K562 (cell line): ENCODE data around the gene SH3BGR. TPM values are rescaled to one million over a fixed set of nuclear protein-coding genes. Genes with fewer than 3 reads are reported as not detected.

Experiments used
- ADNP ChIP-seq: fragments of 200-800 bp; sonication (Bioruptor generic); IDR thresholded peaks from 2 replicates; pipeline ENCODE4 v1.6.1; 2016; ENCODE audit warnings: missing genetic modification characterization, missing compliant biosample characterization
- BHLHE40 ChIP-seq: IDR thresholded peaks from 2 replicates; pipeline ENCODE4 v1.6.1; 2011; ENCODE audit warnings: low read length, improper control_type of control experiment
- CBX3 ChIP-seq, 2 experiments: IDR thresholded peaks; 1 replicate in 1 of 2; 2 replicates in 1 of 2; pipeline ENCODE4 v1.6.1; 2012; ENCODE audit warnings: inconsistent platforms in 2 of 2, low read length in 2 of 2, borderline replicate concordance in 1 of 2, control low read depth in 1 of 2
- CEBPB ChIP-seq: fragments of 450-650 bp; IDR thresholded peaks from 2 replicates; pipeline ENCODE4 v1.6.1; 2016; ENCODE audit warnings: missing genetic modification characterization, missing compliant biosample characterization
- CREB3 ChIP-seq: fragments of 450-650 bp; conservative IDR thresholded peaks from 2 replicates; pipeline ENCODE4 v1.6.1; 2016; ENCODE audit warnings: missing genetic modification characterization, low read depth, mild to moderate bottlenecking, missing compliant biosample characterization, moderate library complexity
- FOXP4 ChIP-seq: sonication (generic); formaldehyde crosslinking; IDR thresholded peaks from 2 replicates; pipeline ENCODE4 v1.8.0; 2022; ENCODE audit warnings: mild to moderate bottlenecking, missing genetic modification reagents, borderline replicate concordance
- SETDB1 ChIP-seq: IDR thresholded peaks from one replicate; pipeline ENCODE4 v1.6.1; 2012; ENCODE audit warnings: low read length, control low read depth, inconsistent platforms
- USF1 ChIP-seq: sonication (generic); formaldehyde crosslinking; IDR thresholded peaks from 2 replicates; pipeline ENCODE4 v1.9.0; 2022; ENCODE audit warnings: mild to moderate bottlenecking, missing genetic modification reagents
- ZBTB40 ChIP-seq, 2 experiments: fragments of 450-650 bp in 1 of 2; sonication (generic) in 1 of 2; formaldehyde crosslinking in 1 of 2; IDR thresholded peaks; 2 replicates each; pipeline versions ENCODE4 v1.7.1 to v1.9.0; 2016 to 2022; ENCODE audit warnings: inconsistent platforms in 1 of 2, mild to moderate bottlenecking in 1 of 2, missing genetic modification reagents in 1 of 2
- polyA plus RNA-seq, 8 experiments: library from polyadenylated mRNA; depleted of rRNA in 4 of 8; stranded (reverse) in 5 of 8; unstranded in 3 of 8; fragments of >200 nt; fragmentation: Nextera tagmentation in 2 of 8; fragmentation: Illumina TruSeq in 1 of 8; extraction: Ambion mirVana in 2 of 8; extraction: Trizol in 1 of 8; gene quantifications; 2 replicates each; pipeline versions ENCODE4 v1.2.1 to v1.2.3, GENCODE V29; 2011 to 2014; ENCODE audit warnings: inconsistent platforms in 1 of 8, missing spikeins in 1 of 8
- total RNA-seq, 7 experiments: library from RNA; depleted of rRNA in 6 of 7; stranded (reverse); fragments of >200 nt in 6 of 7; fragmentation: Illumina TruSeq in 2 of 7; extraction: Trizol in 2 of 7; gene quantifications; 2 replicates each; pipeline versions ENCODE4 v1.2.1 to v1.2.3, GENCODE V29; 2011 to 2021; ENCODE audit warnings: low replicate concordance in 1 of 7

Gene SH3BGR
- total and polyA plus RNA-seq, 9 of the 15 experiments (the other 6 are each of a cell fraction or from before 2014, with no cell fraction given): 6.6 to 42.9 (median 25.6) TPM

GRCh38 chr21:39542736-39543135 is 91.0 kb downstream of the SH3BGR start (continued):
- TF ChIP-seq ZBTB40 (IDR thresholded peaks at IDR 0.05) (no peak), ZBTB40 (CRISPR knock-in tag; IDR thresholded peaks at IDR 0.05) (no peak), USF1 (CRISPR knock-in tag) (no peak), BHLHE40 (no peak), ADNP (tag) (no peak), CREB3 (no peak), CBX3 (IDR thresholded peaks at IDR 0.05; ENCODE audit: borderline replicate concordance in 1 of 2, low read length in 2 of 2) (no peak), SETDB1 (no peak), FOXP4 (CRISPR knock-in tag) (no peak), CEBPB (tag) (no peak)
- TF ChIP-seq, all 486 proteins: peak for 0
